NCI-H2171 treated with DMSO at 0.1 percent for 48 hours (cell line): ENCODE results near the gene ARMC2.

ENCODE experiments used
- DNase-seq: peaks from one replicate; lab custom pipeline; 2025; lab: John Stamatoyannopoulos, UW

The ARMC2 gene

DNA sequence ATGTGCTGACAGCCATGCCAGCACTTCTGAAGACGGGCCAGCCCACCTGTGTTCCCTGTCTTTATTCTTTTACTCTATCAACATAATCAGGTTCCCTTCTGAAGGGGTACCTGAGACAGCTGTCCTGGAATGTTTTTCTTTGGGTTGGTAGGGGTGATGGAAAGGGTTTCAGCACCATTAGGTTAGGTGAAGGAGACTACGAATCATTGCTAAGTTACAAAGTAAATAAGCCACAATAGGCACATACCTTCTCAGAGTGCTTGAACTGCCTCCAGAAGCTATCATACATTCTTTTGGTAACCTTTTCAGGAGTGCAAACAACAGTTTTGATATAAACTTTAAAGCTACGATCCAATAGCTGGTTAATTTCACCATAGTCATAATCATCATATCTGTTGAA lies 140.1 kb downstream of the ARMC2 start:
- no peak for DNase-seq

DNA sequence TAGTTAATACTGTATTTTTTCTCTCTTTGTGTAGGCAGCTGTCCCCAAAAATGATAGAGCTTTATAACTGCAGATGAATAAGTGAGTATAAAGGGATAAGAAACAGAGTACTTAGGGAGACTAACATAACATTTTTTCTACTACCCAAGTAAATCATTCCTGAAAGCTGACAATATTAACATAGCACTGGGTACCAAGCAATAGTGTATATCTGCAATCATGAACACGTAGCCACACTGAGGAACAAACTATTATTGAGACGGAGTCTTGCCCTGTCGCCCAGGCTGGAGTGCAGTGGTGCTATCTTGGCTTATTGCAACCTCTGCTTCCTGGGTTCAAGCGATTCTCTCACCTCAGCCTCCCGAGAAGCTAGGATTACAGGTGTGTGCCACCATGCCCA lies 140.5 kb downstream of the ARMC2 start:
- no peak for DNase-seq

DNA sequence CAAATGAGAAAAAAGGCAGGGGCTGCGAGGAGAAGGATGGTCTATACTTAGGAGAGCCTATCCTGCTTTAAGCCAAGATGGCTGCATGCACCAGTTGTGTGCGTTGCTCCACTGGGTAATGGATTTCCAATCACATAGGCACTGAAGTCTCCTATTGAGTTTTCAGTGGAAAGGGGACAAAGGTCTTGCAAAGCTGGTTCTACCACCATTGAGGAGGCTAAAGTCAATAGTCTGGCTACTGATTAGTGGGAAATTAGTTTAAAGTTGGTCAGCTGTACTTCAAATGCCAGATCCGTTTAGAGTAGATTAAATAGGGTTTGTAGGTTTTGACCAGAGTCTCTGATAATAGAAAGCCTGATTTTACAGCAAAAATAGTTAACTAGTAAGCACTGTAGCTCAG lies 141.5 kb downstream of the ARMC2 start:
- no peak for DNase-seq

DNA sequence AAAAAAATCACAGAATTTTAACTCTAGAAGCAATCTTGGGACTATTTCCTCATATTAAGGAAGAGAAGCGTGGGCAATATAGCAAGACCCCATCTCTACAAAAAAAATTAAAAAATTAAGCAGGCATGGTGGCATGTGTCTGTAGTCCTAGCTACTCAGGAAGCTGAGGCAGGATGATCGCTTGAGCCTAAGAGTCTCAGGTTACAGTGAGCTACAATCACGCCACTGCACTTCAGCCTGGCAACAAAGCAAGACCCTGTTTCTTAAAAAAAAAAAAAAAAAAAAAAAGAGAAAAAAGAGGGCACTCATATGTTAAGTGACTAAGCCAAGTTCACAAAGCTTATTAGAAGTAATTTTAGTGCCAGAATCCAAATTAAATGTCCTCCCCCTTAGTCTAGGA lies 145.7 kb downstream of the ARMC2 start:
- DNase-seq: peak; percentile 49

DNA sequence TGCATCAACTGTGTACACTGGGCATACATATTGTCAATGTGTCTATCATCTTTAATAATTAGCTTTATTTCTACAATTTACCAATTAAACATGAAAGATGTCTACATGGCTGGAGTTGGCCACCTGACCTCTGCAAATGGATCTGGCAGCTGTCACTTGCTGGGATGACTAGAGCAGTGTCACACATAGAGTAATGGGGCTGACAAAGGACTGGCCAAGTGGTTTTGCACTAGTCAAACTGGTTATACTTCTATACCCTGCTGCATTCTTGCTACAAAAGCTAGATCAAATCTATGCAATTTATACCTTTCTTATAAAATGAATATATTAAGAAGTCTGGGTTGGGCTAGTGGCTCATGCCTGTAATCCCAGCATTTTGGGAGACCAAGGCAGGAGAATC lies 147.1 kb downstream of the ARMC2 start:
- DNase-seq: no peak

DNA sequence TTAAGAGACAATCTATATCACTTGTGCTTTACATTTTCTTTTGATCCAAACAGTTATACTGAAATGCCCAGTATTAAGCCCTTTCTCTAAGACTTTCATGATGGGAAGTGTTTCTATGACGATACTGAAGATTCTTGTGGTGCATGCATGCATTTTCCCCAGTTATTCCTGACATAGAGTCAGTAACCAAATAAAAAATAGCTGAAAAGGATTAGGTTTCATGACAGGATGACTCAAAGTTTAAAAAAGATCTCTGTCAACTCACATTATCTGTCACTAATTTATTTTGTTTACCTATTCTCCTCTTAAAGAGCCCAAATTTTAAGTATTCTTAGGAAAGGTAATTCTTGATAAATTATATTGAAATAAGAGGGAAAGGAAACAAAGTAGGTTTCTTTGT lies 148.0 kb downstream of the ARMC2 start:
- no peak for DNase-seq

DNA sequence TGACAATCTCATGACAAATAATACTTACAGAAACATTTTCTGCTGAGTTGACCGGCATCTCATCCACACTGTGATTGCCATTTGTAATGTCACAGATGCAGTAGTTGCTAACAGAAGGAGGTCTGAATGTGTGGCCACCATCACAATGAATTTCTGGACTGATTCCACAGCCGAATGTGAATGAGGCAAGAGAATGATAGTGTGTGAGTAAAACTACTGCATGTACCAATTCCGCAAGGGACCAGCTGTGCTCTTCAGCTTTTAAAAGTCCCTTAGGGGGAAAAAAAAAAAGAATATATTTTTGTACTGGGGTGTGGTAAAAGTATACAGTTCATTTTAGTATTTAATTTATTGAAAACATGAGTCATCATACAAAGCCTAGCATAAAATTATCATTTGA lies 150.3 kb downstream of the ARMC2 start:
- no peak for DNase-seq

DNA sequence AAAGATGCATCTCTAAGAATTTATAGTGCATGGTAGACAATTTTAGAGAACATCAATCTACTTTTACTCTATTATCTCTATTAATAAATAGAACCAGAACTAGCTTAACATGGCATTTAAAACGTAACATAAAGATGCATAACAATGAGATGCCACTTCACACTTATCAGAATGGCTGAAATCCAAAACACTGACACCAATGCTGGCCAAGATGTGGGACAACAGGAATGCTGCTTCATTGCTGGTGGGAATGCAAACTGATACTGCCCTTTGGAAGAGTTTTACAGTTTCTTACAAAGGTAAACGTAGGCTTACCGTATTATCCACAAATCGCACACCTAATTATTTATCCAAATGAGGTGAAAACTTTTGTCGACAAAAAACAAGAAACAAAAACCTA lies 151.2 kb downstream of the ARMC2 start:
- DNase-seq: no peak

DNA sequence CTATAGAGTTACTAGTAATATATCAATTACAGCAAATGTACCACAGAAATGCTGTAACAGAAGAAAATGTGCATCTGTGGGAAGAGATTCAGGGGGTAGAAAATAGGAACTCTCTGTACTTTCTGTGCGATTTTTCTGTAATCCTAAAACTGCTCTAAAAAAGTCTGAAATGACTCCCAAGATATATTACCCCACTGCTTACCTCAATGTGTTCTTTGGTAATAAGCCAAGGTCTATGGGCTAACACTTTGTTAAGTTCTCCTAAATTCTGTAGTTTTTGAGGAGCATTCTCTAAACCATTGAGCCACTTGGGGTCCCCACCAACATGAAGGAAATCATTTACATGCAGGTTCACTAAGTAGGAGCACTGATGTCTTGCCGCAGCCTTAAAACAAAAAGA lies 152.1 kb downstream of the ARMC2 start:
- DNase-seq: no peak

DNA sequence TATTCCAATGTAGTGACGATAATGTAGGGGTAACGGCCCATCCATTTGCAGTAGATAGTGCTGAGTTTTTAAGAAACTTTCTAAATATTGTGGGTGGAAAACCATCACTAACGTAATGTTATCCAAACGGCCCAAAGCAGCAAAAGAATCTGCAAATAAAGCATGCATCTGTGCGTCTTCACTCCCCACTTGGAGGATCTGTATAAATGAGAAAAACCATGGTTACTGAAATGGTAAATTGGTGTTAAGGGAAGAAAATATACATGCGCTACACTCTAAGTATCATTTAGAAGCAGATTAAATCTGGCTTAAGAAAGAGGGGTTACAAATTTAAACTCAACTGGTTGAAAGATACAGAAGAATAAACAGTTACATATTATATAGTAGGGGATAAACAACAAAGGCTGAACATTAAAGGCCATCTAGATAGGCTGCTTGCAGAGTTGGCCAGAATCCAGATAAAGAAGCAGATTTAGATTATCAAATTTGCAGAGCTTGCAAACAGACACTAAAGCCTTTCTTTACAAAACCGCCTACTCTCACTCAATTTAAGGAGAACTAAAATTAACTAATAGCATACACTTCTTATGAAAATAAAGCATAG lies 153.2 kb downstream of the ARMC2 start:
- DNase-seq: no peak

DNA sequence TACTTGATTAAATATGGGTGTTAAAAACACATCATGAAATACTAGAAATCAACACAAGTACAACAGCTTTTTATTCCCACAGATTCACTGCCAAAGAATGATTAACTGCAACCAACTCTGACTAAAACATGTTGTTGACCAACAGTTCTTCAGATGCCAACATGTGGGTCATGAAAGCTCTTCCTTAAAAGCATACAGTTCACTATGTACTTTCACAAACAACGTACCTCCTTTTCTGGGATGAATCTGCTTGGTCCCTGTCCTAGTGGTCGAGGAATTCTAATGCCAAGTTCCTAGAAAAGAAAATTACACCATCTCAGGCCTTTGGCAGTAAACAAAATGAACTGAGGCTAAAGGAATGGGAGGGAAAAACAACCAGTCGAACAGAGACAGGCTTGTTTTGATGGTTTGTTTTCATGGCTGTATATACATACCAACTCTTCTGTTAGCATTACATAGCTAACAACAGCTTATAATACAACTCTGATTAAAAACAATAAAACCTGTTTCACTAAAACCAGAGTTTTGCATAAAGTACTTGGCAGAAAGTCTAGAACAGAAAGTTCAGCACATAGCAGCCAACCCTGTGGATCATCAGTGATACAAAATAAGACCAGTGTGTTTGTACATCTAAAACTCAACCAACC lies 154.0 kb downstream of the ARMC2 start:
- no peak for DNase-seq

DNA sequence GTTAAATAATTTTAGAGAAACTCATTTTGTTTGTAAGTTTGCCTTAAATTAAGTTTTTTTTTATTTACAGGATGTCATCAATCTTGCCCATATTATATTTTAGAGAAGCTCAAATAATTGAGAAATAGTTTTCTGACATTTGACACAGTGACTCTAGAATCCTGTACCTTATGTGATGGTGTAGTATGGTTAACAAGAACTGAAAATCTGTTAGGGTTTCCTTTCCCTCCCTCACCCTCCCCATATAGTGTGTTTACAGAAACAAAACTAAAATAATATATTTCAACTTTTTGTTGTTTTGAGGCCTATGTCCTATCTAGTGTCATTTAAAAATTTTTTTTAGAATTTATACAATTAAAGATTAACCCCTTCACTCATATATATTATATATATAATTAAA lies 154.7 kb downstream of the ARMC2 start:
- DNase-seq: no peak

DNA sequence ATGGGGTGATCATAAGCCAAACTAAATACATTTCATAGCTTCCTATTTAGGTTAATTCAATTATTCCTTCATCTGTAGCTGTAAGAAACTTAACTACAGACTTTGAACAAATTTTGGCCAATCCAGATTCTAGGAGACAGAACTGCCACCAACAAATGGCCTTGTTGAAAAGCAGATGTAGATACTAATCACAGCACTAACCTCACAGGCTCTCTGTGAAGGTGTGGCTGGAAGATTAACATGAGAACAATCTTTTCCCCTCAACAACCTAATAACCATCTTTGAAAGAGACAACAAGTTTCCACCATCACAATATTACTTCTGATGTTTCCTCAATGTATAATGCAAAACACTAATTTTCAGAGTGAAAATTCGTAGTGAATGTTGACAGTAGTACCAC lies 158.6 kb downstream of the ARMC2 start:
- no peak for DNase-seq

DNA sequence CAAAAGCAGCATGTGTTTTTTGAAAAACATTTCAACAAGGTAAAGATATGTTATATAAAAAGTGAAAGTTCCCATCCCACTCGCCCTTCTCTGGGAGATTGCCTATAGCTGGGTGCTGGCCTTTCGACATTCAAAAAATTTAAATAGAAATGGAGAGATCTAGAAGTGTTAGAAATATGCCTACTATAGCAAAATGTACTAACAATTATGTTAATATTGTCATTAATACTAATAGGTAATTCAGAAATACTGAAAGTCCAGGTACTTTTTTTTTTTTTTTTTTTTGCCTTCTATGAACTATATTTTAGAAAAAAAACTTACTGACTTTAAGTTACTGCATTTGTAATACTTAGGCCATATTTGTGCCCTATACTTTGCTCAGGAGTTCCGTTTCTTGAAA lies 159.3 kb downstream of the ARMC2 start:
- no peak for DNase-seq

DNA sequence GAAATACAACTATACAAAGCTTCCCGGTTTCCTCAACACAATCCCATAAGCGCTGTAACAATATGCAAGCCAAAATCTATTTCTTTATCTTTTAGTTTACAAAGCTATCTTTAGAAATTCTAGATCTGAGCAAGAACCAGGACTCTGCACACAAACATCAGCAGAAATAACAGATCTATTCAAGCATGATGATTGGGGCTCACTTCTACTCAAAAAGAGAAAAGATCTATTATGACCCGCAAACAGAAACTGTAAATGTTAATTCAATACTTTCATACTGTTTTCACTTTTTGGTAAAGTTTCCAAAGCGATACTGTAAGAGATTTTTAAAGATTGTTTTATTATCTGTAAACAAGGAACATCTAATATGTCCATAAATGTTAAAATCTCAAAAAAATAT lies 159.8 kb downstream of the ARMC2 start:
- DNase-seq: no peak

DNA sequence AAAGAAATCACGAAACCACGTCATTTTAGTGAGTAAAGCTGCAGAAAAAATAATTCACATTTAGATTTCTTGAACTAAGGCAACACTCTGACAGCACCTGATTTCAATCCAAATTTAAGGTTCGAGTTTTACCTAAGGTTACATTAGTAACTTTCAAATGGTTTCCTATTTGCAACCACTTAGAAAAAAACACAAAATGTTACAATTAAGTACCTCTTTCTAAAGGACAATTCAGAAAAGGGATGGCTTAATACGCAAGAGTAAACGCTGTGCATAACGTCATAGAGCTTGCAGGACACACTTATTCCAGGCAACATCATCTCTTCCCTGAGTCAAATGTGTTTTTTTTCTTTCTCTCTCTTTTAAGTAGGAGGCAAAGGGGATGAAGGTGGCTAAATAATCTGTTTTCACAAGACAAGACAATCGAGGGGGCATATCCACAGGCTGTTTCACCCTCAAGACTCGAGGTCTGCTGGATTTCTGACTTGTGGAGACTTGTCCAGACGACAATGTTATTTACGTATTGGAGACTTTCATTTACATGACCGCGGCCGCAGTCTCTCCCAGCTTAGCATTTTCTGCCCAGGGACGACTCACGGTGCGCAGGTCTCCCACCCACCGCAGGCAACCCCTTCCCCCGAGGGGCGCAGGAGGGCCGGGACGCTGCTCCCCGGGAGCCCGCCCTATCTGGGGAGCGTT lies 160.5 kb downstream of the ARMC2 start:
- peak; percentile 34 for DNase-seq

DNA sequence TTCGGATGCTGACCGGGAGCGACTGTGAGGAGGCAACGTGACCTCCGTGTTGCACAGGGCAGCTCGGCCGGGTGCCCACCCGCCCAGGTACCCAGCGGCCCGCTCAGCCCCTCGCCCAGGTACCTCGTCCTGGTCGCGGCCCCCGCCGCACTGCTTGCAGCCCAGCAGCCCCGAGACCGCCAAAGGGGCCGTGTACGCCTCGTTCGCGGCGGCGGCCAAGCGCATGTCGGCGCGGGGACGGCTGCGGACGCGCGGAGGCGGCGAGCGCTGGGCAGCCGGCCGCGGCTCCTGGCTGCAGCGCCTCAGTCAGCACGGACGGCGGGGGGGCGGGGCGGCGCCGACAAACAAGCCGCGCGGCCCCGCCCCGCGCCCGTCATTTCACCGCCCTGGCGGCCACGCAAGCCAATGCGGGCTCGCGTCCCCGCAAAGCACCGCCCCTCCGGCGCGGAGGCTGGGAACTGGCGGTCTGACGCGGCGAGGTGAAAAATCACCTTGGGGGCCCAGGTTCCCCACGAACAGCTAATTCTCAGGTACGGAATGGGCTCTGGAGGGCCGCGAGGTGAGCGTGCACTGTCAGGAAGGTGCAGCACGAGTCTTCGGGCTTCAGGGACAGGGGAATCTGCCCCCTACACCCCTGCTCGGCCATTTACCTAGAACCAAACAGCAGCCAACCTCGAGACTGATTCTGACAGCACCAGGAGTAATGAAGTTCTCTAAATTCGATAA lies 161.2 kb downstream of the ARMC2 start:
- DNase-seq: peak; percentile 77

DNA sequence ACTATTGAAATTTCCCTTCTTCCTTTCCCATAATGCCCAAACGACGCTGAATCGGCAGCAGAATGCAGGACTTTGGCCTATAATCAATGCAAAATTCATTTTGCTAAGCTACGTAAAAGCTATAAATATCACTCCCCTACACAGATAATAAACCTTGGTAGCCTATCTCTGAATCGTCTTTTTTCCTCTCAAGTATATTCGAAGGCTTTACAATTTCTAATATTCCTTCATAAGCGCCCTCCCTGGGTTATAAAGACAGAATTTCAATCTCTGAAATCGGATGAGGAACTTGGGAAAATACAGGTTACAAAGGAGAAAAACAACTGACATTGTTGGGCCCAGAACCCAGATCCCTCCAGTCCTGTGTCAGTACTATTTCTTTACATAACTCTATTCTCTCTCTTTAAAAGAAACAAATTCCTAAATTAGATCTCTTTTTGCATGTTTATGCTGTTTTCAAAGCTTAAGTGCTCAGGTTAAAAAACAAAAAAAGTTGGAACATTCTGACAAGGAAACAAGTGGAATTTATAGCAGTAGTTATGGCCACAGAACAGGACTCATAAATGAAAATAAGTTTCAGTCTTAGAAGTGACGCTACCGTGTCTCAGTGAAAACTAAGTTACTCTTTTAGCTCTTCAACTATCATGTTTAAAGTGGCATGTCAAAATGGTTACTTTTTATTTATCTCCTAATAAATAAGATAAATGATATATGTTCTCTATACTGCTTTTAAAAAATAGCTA lies 161.9 kb downstream of the ARMC2 start:
- no peak for DNase-seq

DNA sequence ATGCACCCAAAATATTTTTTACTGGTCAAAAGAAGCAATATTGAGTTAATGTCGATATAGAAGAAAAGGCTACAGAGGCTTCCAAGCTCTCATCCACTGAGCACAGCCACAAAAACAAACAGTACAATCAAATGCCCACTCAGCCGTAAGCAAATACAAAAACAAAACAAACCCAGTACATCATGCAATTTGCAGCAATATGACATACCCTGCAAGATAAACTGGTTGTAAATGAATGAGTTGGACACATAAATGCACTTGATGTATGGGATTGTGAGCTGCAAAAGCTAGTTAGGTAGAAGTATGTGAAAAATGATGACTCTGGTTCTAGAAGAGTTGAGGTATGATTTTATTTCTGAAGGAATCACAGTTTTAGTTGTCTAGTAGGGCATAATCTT lies 162.5 kb downstream of the ARMC2 start:
- DNase-seq: peak; percentile 21

DNA sequence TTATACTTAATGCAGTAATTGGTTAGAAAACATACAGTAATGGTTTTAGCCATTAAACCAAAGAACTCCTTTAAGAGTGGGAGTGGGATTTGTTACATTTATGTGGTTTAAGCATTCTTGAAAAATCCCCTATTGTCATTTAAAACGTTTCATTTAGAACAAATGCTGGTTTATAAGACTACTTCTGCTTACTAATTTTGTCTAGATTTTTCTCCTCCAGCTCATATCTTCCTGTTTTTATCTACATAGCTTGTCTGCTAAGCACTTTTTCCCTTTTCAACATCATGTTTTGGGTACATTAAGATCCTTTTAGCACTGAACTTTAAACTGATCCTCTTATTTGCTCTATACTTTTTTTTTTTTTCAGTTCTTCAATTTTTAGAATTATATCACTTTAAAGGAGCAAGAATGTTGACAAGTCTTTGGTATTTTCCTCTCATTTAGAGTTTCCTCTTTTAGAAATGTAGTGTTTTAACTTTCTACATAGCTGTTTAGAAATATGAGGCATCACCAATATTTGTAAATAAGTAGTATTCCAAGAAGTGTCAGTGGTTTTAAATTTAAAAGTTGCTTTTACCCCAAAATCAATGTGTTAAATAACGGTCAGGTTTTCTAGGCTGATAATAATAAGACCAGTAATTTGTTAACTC lies 165.6 kb downstream of the ARMC2 start:
- DNase-seq: no peak

DNA sequence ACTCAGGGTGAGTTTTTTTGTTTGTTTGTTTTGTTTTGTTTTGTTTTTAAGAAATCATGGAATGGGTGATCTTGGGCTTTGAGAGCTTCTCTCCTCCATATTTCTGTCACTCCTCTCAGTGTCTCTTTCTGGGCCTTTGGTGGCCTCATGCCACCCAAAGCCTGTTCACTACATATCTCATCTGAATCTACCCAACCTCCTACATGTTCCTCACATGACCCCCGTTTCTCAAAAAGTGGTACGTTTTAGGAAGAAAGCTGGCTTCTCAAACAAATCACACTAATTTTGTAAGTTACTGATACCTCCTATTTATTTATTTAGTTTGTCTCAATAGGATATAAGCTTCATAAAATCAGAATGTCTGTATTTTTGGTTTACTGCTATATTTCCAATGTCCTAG lies 166.4 kb downstream of the ARMC2 start:
- no peak for DNase-seq

DNA sequence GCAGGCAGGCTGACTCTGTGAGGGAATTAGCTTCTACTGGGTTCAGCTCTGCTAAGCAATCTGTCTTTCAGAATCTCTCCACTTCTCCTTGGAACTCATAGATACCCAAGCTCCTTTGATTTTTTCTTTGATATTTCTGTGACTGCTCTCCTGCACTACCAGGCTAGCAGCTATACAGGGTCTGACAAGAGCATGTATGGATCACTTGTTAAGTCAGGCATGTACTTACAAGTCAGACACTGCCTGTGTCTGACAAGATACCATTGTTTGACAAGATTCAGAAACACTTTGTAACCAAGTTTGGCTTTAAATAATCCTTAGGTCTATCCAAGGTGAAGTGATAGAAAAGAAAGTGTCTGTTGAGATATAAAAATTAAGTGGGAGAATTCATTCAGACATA lies 167.0 kb downstream of the ARMC2 start:
- DNase-seq: peak; percentile 7
